ENCODE results near the gene SULF2. TPM values are rescaled to one million over a fixed set of nuclear protein-coding genes. Genes with fewer than 3 reads are reported as not detected.

Gene SULF2
- total RNA-seq, 2 donors from 2014 or later: 9.1 to 34.3 TPM

GRCh38 chr20:47675190-47676142, 109.8 kb downstream of the SULF2 start:
- DNase-seq: no peak
- intact Hi-C loops (cut with DNase I): loop anchor here (5.0 kb wide), 1 partner anchor 947 kb away; no protein-coding TSS in a partner anchor

DNA sequence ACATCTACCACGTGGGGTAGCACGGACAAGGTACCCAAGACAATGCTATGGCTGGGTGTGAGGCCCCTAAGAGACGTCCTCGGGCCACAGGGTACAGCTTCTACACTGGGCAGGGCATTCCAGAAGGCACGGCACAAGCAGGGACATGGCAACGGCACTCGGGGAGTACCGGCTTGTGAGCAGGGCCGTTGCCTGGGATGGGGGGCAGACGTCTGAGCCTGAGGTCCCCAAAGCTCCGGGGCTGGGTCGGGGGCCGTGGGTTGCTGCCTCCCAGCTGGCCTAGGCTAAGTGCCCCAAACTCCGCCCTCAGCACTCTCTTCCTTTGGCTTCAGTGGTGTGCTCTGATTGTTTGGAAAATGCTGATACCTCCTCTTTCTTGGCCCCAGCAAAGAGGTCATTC, 110.6 kb downstream of the SULF2 start:
- ATAC-seq (no peak), DNase-seq (no peak)
- Histone ChIP-seq H3K36me3 (replicated peaks in 1 of 2; ENCODE audit: insufficient read depth in 1 of 2, low read depth in 2 of 2) (no peaks in the 10 kb centered on the region), H3K4me3 (no peak overlapping the region), H3K9me3 (no peaks in the 10 kb centered on the region), H3K4me1 (no peaks in the 10 kb centered on the region), H3K27ac (no peak overlapping the region), H3K27me3 (no peaks in the 10 kb centered on the region)
- TF ChIP-seq, protein P1, sequence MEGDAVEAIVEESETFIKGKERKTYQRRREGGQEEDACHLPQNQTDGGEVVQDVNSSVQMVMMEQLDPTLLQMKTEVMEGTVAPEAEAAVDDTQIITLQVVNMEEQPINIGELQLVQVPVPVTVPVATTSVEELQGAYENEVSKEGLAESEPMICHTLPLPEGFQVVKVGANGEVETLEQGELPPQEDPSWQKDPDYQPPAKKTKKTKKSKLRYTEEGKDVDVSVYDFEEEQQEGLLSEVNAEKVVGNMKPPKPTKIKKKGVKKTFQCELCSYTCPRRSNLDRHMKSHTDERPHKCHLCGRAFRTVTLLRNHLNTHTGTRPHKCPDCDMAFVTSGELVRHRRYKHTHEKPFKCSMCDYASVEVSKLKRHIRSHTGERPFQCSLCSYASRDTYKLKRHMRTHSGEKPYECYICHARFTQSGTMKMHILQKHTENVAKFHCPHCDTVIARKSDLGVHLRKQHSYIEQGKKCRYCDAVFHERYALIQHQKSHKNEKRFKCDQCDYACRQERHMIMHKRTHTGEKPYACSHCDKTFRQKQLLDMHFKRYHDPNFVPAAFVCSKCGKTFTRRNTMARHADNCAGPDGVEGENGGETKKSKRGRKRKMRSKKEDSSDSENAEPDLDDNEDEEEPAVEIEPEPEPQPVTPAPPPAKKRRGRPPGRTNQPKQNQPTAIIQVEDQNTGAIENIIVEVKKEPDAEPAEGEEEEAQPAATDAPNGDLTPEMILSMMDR (IDR thresholded peaks at IDR 0.05): no peak
- TF ChIP-seq POLR2A (IDR thresholded peaks at IDR 0.05): no peak
- WGBS, 2 donors: 56 to 77% methylated on average over 6 to 14 of the region's 14 CpGs
- intact Hi-C loops (cut with DNase I): loop anchor here (5.0 kb wide), 1 partner anchor 948 kb away; no protein-coding TSS in a partner anchor

More at GRCh38 chr20:47675190-47676142, 109.8 kb downstream of the SULF2 start:
- Histone ChIP-seq H3K27ac (no peak overlapping the region), H3K36me3 (replicated peaks in 1 of 2; ENCODE audit: insufficient read depth in 1 of 2, low read depth in 2 of 2) (no peaks in the 10 kb centered on the region), H3K4me3 (no peak overlapping the region), H3K4me1 (no peaks in the 10 kb centered on the region), H3K9me3 (no peaks in the 10 kb centered on the region), H3K27me3 (no peaks in the 10 kb centered on the region)
- TF ChIP-seq, protein P1 (IDR thresholded peaks at IDR 0.05): no peak
- no peak for TF ChIP-seq POLR2A (IDR thresholded peaks at IDR 0.05)
- WGBS, 2 donors: 84 to 91% methylated on average over 15 to 16 of the region's 16 CpGs
- no peak for ATAC-seq

DNA sequence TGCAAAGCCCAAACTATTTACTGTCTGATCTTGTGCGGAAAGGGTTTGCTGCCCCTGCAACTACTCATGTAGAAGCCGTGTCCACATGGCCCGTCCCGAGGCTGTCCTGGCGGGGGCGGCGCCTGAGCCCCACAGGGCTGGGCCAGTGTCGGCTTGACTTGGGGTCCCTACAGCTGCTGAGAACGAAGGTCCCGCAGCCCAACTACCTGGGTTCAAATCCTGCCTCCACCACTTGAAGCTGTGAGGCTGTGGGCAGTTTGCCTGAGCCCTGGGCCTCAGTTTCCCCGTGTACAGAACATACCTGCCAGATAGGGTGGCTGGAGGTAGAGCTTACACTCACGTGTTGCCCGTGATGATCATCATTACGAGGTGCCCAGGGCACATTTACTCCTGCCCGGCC, 111.1 kb downstream of the SULF2 start:
- 86 to 89% methylated on average over 12 to 15 of the region's 15 CpGs for WGBS, 2 donors
- no peak for DNase-seq
- intact Hi-C loops (cut with DNase I): no loop called here

DNA sequence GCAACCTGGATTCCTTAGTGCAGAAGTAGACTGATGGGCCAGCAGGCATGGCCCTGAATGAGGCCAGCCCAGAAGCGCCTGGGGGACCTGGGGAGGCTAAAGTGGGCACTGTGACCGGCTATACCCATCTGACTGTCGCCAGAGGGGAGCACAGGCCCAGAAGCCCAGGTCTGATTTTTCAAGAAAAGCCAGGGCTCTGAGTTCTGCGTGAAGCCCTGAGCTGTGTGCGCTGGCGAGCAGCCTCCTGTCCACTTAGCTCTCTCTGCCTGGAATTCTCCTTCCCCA, 111.7 kb downstream of the SULF2 start:
- intact Hi-C loops (cut with DNase I): no loop called here
- no peaks in the 10 kb centered on the region for H3K4me1 ChIP-seq
- no peak for ATAC-seq
- no peaks in the 10 kb centered on the region for H3K36me3 ChIP-seq (replicated peaks in 1 of 2; ENCODE audit: insufficient read depth in 1 of 2, low read depth in 2 of 2)
- no peak for TF ChIP-seq POLR2A (IDR thresholded peaks at IDR 0.05)
- TF ChIP-seq, protein P1 (IDR thresholded peaks at IDR 0.05): no peak
- H3K9me3 ChIP-seq: no peaks in the 10 kb centered on the region
- H3K27me3 ChIP-seq: no peaks in the 10 kb centered on the region
- 81 to 90% methylated on average over 4 to 6 of the region's 6 CpGs for WGBS, 2 donors
- H3K27ac ChIP-seq: no peak overlapping the region
- H3K4me3 ChIP-seq: no peak overlapping the region
- DNase-seq: no peak

More for the DNA sequence above, 111.1 kb downstream of the SULF2 start:
- Histone ChIP-seq H3K9me3 (no peaks in the 10 kb centered on the region), H3K4me3 (no peak overlapping the region), H3K36me3 (replicated peaks in 1 of 2; ENCODE audit: insufficient read depth in 1 of 2, low read depth in 2 of 2) (no peaks in the 10 kb centered on the region), H3K27me3 (no peaks in the 10 kb centered on the region), H3K4me1 (no peaks in the 10 kb centered on the region), H3K27ac (no peak overlapping the region)
- no peak for ATAC-seq
- TF ChIP-seq POLR2A (IDR thresholded peaks at IDR 0.05): no peak
- TF ChIP-seq, protein P1 (IDR thresholded peaks at IDR 0.05): no peak

Data from body of pancreas (tissue), 4 donors.